Measurements from ENCODE around the gene POU4F1. TPM values are rescaled to one million over a fixed set of nuclear protein-coding genes. Genes with fewer than 3 reads are reported as not detected.

The POU4F1 gene
- polyA plus RNA-seq, 1 donor from 2014 or later, result not detected

DNA sequence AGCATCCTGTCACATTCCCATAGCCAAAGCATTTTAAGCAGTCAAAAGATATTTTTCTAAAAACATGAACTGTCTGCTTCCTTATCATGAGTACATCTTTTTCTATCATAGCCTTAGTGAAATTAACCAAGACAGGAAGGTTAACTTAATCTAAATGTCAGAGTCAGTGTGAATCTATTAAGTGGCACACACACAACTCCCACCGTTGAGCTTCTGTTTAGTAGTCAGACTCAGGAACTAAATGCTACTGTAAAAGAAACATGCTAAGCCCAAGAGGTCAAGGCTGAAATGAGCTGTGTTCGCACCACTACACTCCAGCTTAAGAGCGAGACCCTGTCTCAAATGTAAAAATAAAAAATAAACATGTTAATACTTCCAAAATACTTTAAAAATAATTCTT is 7.7 kb upstream of the POU4F1 start:
- Mint-ChIP-seq H3K4me1 (peaks cover 4 to 28% (median 10%) of the 10 kb centered on the region in 3 donors), H3K4me3 (no peak overlapping the region), H3K36me3 (peaks cover 8% of the 10 kb centered on the region), H3K27me3 (peaks cover 41% of the 10 kb centered on the region), H3K9me3 (peaks cover 0 to 12% (median 0%) of the 10 kb centered on the region in 3 donors), H3K27ac (no peak overlapping the region)

DNA sequence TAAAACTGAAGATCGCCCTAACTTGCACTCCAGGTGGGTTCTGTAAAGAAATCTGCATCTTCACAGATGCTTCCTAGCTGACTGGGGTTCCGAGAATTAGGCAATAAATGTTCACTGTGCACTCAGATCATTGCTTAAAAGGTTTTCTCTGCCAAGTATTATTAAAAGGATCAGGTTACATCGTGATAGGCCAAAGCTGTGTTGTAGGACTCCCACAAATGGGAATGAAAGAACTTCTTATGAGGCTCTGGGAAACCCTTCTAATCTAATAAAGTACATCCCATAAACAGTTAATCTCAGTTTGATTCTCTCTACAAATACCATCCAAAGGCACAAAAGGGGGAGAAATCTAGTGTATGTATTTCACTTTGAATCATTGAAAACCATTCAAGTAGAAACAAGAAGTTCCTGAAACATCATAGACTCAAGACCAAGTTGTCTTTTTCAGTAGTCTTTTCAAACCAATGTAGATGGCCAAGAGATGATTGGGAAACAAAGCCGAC is 7.1 kb upstream of the POU4F1 start:
- peaks cover 47% of the 10 kb centered on the region for H3K27me3 Mint-ChIP-seq
- peak overlapping the region in 3 of 4 donors; percentile 9 to 58 (median 9) for H3K4me3 Mint-ChIP-seq
- peaks cover 4 to 28% (median 12%) of the 10 kb centered on the region in 3 donors for H3K4me1 Mint-ChIP-seq
- H3K36me3 Mint-ChIP-seq, result peaks cover 5% of the 10 kb centered on the region
- peaks cover 0 to 12% (median 0%) of the 10 kb centered on the region in 3 donors for H3K9me3 Mint-ChIP-seq
- H3K27ac Mint-ChIP-seq, result peak overlapping the region in 2 of 3 donors; percentile 13 to 22

DNA sequence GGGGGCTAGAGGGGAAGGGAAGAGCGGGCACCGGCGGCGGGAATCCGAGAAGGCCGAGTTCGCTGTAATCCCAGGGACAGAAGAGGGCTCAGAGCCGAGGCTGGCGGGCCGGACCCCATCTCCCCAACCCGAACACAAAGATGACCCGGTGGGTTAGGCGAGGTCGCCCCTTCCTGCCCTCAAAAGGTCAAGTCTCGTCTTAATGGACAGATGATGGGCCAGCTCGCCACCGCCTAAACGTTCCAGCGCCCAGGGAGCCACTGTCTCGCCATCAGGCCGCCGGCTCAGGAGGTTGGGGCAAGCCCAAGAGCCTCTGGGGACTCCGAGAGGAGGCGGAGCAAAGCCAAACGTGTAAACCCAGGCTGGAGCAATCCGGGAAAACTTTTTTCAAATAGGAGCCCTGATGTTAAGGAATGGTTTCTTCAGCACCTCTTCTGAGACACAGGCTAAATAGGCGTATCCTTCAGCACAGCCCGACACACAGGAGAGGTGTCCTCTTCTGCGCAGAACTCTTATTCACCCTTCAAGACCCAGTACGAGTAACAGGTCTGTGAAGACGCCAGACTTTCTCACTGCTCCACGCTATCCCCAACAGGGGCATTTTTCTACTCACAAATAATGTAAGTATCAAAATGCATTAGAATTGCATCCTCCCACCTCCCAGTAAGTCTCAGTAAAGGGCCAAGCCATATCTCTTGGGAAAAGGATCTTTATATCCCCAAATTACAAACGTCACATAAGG is 6.3 kb upstream of the POU4F1 start:
- H3K9me3 Mint-ChIP-seq, result peaks cover 0 to 12% (median 0%) of the 10 kb centered on the region in 3 donors
- peaks cover 3 to 28% (median 14%) of the 10 kb centered on the region in 3 donors for H3K4me1 Mint-ChIP-seq
- peak overlapping the region; percentile 13 to 63 (median 22) for H3K27ac Mint-ChIP-seq
- H3K27me3 Mint-ChIP-seq, result peaks cover 54% of the 10 kb centered on the region
- H3K36me3 Mint-ChIP-seq, result peaks cover 2% of the 10 kb centered on the region
- H3K4me3 Mint-ChIP-seq, result peak overlapping the region; percentile 9 to 91 (median 84)

DNA sequence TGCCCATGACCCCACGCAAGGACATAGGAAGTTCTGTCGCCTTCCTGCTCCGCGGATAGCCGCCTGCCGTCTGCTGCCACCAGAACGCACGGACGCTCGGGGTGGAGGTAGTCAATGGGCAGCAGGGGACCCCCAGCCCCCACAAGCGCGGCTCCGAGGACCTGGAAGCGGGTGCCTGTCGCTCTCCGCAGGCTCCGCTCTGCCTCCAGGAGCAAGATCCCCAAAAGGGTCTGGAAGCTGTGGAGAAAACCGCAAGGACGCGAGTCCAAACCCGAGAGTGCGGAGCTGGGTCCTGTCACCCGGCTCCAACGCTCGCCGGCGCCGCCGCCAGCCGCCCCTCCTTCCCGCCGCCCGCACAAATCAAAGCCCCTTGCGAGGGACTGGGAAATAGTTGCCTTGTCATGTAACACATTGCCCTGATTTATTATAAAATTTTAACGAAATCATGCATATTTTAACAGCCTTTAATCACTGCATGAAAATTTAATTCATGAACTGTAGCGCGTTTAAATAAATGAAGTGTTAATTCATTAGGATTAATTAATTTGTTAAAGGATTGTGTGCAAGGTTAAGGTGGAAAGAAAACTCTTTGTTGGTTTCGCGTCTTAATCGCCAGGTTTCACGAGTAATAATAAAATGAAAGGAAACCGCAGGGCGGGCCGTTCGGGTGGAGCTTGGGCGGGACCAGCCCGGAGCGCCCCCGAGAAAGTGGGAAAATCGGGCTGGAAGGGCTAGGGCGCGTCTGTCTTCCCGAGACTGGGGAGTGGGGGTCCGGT is 5.5 kb upstream of the POU4F1 start:
- H3K4me3 Mint-ChIP-seq, result peak overlapping the region; percentile 9 to 91 (median 84)
- H3K27me3 Mint-ChIP-seq, result peaks cover 55% of the 10 kb centered on the region
- H3K9me3 Mint-ChIP-seq, result peaks cover 0 to 12% (median 0%) of the 10 kb centered on the region in 3 donors
- peaks cover 3 to 33% (median 18%) of the 10 kb centered on the region in 3 donors for H3K4me1 Mint-ChIP-seq
- peak overlapping the region; percentile 63 to 71 (median 64) for H3K27ac Mint-ChIP-seq
- peaks cover 1% of the 10 kb centered on the region for H3K36me3 Mint-ChIP-seq

DNA sequence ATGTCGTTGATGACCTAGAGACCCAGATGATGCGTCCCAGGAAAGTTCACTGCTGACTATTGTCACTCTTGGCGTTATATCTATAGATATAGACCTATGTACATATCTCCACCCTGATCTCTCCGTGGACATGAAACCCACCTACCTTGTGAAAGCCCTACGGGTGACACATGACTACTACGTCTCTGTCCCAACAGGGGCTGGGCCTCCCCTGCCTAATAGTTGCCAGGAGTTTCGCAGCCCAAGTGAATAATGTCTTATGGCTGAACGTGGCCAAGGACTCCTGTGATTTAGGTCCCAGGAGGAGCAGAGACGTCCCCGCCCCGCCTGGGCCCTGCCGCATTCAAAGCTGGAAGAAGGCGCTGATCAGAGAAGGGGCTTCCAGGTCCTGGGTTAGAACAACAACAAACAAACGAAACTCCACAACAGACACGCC is 4.9 kb upstream of the POU4F1 start:
- Mint-ChIP-seq H3K27ac (peak overlapping the region; percentile 26 to 71 (median 64)), H3K27me3 (peaks cover 61% of the 10 kb centered on the region)

DNA sequence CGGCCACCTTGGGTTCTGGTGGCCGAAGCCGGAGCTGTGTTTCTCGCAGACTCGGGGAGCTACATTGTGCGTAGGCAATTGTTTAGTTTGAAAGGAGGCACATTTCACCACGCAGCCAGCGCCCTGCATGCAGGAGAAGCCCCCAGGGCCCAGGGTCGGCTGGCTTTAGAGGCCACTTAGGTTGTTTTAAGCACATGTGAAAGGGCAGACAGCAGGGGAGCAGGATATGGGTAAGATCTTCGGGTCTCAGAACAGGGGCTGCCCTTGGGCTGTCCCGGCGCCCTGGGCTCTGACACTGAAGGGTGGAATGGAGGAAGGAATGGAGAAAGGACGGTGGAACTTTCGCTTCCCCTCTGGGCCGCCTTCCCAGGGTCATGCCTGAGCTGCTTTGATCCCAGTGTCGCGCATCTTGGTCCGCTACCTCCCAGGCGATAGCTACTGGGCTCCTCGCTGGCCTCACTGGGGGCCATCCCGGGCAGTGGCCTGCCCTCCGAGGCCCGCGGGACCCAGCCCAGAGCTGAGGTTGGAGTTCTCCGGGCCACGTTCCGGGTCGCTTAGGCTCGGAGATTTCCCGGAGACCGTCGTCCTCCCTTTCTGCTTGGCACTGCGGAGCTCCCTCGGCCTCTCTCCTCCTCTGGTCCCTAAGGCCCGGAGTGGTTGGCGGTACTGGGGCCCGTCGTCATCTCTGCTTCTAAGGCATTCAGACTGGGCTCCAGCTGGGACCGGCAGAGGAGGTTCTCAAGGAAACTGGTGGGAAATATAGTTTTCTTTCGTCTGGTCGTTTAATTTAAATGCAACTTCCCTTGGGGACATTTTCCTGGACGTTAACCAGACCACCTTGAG is 4.3 kb upstream of the POU4F1 start:
- Mint-ChIP-seq H3K36me3 (peaks cover 1% of the 10 kb centered on the region), H3K27ac (peak overlapping the region; percentile 63 to 83 (median 64)), H3K4me3 (peak overlapping the region in 2 of 4 donors; percentile 72 to 88), H3K9me3 (peaks cover 0 to 14% (median 0%) of the 10 kb centered on the region in 3 donors), H3K4me1 (peaks cover 11 to 36% (median 22%) of the 10 kb centered on the region in 3 donors), H3K27me3 (peaks cover 64% of the 10 kb centered on the region)

More for the DNA sequence above, 4.9 kb upstream of the POU4F1 start:
- Mint-ChIP-seq H3K36me3 (peaks cover 1% of the 10 kb centered on the region), H3K4me3 (peak overlapping the region in 3 of 4 donors; percentile 9 to 88 (median 82)), H3K9me3 (peaks cover 0 to 12% (median 0%) of the 10 kb centered on the region in 3 donors), H3K4me1 (peaks cover 8 to 33% (median 20%) of the 10 kb centered on the region in 3 donors)

DNA sequence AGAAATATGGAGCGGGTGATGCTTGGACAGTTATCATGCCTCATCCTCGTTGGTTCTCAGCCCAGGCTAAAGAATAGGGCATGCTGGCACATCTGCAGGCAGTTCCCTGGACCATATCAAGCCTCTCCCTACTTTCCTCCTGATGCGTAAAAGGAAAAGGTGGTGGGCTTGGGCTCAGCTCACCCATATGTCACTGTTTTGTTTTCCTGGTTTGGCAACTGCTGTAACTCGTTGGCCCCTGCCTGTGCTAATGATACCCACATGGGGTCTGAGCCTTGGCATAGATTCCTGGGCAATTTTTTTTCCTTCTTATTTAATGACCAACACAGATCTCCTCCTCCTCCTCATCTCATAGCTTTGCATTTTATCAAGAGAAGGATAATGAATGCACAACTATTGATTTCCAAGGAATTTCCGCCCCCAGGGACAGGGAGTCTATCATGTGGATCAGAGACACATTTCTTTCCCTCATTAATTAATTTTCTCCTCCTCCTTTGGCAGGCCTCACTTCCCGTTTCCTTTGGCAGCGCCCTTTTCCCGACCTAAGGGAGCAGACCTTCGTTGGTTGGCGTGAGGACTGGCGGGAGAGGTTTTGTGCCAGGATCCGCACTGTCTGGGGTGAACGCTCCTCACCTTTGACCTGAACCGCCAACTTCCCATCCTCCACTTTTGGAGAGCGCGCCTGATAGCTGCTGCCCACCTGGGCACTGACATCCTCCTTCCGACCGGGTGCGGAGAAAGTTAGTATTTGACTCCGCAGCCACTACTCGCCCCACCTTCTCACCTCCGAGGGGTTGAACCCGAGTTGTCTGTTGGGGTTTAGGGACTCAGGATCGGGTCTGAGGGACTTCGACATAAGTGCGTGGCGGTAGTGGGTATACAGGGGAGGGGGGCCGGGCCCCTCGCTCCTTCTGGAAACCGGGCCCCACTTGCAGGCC is 3.4 kb upstream of the POU4F1 start:
- H3K4me3 Mint-ChIP-seq, result peak overlapping the region in 3 of 4 donors; percentile 60 to 72 (median 67)
- H3K9me3 Mint-ChIP-seq, result peaks cover 0 to 14% (median 0%) of the 10 kb centered on the region in 3 donors
- H3K36me3 Mint-ChIP-seq, result peaks cover 1% of the 10 kb centered on the region
- peak overlapping the region; percentile 64 to 85 (median 83) for H3K27ac Mint-ChIP-seq
- peaks cover 69% of the 10 kb centered on the region for H3K27me3 Mint-ChIP-seq
- peaks cover 15 to 41% (median 26%) of the 10 kb centered on the region in 3 donors for H3K4me1 Mint-ChIP-seq

DNA sequence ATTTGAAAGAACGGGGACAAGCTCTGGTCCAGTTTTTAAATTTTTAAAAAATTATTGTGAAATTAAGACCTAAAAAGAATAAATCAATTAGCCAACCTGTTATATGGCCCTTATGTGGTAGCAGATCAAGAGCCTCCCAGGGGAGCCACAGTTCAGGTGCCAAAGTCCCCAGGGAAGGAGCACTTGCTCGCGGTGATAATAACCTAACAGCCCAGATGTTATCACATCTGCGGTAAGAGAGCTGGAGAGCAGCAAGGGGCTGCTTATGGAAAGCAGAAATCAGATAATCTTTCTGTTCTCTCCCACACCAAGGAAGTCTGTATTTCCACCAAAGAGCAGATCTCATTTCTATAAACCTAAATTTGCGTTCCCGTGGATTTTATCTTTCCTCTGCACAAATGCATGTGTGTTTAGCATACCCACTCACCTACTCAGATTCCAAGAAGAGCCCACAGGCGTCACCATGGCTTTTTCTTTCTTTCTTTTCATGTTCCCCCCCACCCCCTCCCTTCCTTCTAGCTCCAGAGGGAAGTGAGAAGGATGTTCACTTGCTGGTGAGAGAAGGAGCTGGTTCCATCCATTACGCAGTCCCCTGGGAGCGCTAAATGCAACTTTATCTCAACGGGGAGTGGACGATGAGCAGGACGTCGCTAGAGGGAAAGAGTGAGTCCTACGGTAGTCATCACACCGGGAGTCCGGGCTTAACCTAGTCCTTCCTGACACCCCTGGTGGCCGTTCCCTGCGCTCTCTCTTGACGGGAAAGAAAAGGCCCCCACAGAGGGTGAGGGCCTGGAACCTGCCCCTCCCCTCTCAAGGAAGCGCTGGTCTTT is 1.6 kb upstream of the POU4F1 start:
- Mint-ChIP-seq H3K36me3 (peaks cover 1% of the 10 kb centered on the region), H3K4me1 (peaks cover 23 to 38% (median 29%) of the 10 kb centered on the region in 3 donors), H3K27ac (peak overlapping the region; percentile 35 to 98 (median 83)), H3K4me3 (peak overlapping the region in 2 of 4 donors; percentile 34 to 72), H3K9me3 (peaks cover 0 to 15% (median 0%) of the 10 kb centered on the region in 3 donors), H3K27me3 (peaks cover 75% of the 10 kb centered on the region)

DNA sequence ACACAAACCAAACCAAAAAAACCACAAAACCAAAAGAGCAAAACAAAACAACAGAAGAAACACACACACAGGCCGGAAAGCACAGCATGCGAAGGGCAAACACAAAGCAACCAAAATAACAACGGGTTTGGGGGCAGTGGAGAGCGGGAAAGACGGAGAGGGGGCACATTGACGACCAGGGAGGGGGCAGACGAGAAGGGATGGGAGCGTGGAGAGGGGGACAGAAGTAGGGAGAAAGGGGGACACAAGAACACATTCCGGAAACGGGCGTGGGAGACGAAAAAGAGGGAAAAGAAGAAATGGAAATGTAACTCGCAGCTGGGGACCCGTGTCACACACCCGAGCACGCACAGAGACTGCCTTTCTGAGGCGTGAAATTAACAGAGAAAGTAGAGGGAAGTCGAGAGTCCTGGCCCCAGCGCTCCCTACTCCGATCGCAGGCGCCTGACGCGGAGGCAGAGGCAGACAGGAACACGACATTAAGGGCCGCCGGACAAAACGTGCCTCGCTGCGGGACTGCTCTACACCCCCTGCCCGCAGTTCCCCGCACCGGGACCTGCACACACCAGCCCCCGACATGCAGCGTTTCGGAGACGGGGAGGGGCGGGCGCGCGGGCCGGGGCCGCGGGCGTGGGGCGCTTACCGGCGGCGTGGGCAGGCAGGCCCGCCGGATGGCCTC is 652 bp downstream of the POU4F1 start:
- Mint-ChIP-seq H3K27ac (peak overlapping the region; percentile 83 to 98 (median 86)), H3K27me3 (peaks cover 73% of the 10 kb centered on the region), H3K9me3 (peaks cover 0 to 13% (median 0%) of the 10 kb centered on the region in 3 donors), H3K36me3 (peaks cover 1% of the 10 kb centered on the region), H3K4me3 (peak overlapping the region; percentile 72 to 93 (median 84)), H3K4me1 (peaks cover 23 to 29% (median 23%) of the 10 kb centered on the region in 3 donors)

DNA sequence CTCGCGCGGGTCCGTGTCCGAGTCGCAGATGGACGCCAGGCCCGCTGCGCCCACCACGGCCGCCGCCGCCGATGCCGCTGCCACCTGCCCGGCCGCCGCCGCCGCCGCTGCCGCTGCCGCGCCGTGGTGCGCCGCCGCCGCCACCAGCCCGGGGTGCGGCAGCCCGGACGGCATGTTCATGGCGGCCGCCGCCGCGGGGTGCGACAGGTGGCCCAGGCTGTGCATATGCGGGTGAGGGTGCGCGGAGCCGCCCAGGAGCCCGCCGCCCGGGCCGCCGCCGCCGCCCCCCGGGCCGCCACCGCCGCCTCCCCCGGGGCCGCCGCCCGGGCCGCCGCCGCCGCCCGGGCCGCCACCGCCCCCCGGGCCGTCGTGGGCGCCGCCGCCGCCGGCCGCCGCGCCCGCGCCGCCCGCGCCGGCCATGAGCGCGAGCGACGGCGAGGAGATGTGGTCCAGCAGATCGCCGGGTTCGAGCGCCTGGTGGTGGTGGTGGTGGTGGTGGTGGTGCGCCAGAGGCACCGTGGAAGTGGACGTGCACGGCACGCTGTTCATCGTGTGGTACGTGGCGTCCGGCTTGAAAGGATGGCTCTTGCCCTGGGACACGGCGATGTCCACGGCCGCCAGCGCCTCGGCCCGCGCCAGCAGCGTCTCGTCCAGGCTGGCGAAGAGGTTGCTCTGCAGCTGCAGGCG is 1.3 kb downstream of the POU4F1 start:
- H3K27me3 Mint-ChIP-seq, result peaks cover 73% of the 10 kb centered on the region
- peak overlapping the region; percentile 86 to 98 (median 93) for H3K27ac Mint-ChIP-seq
- peak overlapping the region; percentile 72 to 93 (median 84) for H3K4me3 Mint-ChIP-seq
- H3K4me1 Mint-ChIP-seq, result peaks cover 23 to 34% (median 23%) of the 10 kb centered on the region in 3 donors
- peaks cover 1% of the 10 kb centered on the region for H3K36me3 Mint-ChIP-seq
- H3K9me3 Mint-ChIP-seq, result peaks cover 0 to 12% (median 0%) of the 10 kb centered on the region in 3 donors

DNA sequence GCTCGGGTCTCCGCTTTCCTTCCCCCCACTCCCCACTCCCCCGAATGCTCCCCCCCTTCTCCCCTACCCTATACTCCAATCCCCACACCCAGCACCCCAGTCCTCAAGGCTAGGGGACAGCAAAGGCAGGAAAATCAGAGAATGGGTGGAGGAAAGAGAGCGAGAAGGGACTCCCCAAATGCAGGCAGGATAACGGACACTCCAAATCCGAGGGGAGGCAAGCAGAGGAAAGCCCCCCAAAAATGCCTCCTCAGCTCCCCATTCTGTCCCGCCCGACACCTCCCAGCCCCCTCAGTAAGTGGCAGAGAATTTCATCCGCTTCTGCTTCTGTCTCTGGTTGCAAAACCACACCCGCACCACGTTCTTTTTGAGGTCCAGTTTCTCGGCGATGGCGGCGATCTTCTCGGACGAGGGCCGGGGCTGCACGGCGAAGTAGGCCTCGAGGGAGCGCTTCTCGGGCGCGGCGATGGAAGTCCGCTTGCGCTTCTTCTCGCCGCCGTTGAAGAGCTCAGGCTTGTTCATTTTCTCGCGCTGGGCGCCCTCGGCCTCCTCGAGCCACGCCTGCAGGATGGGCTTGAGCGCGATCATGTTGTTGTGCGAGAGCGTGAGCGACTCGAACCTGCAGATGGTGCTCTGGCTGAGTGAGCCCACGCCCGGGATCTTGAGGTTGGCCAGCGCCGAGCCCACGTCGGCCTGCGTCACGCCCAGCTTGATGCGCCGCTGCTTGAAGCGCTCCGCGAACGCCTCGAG is 2.1 kb downstream of the POU4F1 start:
- Mint-ChIP-seq H3K9me3 (peaks cover 0 to 10% (median 0%) of the 10 kb centered on the region in 3 donors), H3K36me3 (peaks cover 1% of the 10 kb centered on the region), H3K4me1 (peaks cover 23 to 29% (median 23%) of the 10 kb centered on the region in 3 donors), H3K4me3 (peak overlapping the region; percentile 50 to 86 (median 81)), H3K27me3 (peaks cover 71% of the 10 kb centered on the region), H3K27ac (peak overlapping the region; percentile 91 to 93 (median 92))

All from IgD-negative memory B cell (primary cell).